OCI-LY1 (cell line): ENCODE measurements around the gene CRISPLD2.

Experiments used
- CTCF ChIP-seq: fragments of 200-600 bp; sonication (generic), shearing (Covaris generic); IDR thresholded peaks from 2 replicates; pipeline ENCODE4 v1.5.1; 2017; ENCODE audit warnings: mild to moderate bottlenecking, antibody characterized with exemption, low read length, moderate library complexity, mixed read lengths
- EZH2 ChIP-seq: fragments of 200-600 bp; sonication (generic), shearing (Covaris generic); IDR thresholded peaks from 2 replicates; pipeline ENCODE4 v1.8.0; 2017; ENCODE audit warnings: borderline replicate concordance, mixed run types, mild to moderate bottlenecking, antibody characterized with exemption, low read length, moderate library complexity, mixed read lengths

DNA sequence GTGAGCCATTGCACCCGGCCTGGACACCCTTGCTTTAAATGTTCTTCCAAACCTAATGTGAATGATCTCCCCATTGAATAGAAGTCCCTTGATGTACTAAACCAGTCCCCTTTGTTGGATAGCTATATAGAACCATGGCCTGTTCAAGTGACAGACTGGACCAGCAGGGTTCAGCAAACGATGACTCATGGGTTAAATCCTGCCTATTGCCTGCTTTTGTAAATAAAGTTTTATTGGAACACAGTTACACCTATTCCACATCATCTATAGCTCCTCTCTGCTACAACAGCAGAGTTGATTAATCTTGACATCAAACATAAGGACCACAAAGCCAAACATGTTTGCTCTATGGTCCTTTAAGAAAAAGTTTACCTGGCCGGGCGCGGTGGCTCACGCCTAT is 56.1 kb downstream of the CRISPLD2 start:
- TF ChIP-seq EZH2 (no peak), CTCF (no peak)
